Measurements from ENCODE around the gene RHOV. TPM values are rescaled to one million over a fixed set of nuclear protein-coding genes. Genes with fewer than 3 reads are reported as not detected.

Gene RHOV
- total RNA-seq, 1 donor from 2014 or later, result 0.61 TPM

DNA sequence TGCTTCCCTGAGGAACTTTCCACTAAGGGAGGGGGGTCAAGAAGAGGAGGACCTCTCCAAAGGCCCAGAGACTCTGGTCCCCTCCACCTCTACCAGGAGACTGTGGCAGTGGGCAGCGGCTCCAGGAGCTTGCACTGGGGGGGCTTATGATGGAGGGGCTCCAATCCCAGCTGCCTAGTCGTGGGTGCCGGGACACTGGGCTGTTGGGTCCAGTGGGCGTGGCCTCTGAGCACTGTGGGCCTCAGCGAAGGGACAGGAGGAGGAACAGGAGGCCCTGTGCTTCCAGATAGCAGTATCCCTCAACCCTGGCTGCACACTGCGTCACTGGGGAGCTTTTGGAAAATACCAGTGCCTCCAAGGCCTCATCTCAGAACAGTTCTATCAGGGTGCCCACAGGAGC is 41.6 kb upstream of the RHOV start:
- Mint-ChIP-seq H3K27ac (ENCODE audit: unreplicated experiment) (no peak overlapping the region), H3K36me3 (ENCODE audit: low read depth, unreplicated experiment) (peaks cover 2% of the 10 kb centered on the region), H3K4me1 (ENCODE audit: low read depth, unreplicated experiment) (peaks cover 3% of the 10 kb centered on the region), H3K27me3 (ENCODE audit: low read depth, unreplicated experiment) (peaks cover 34% of the 10 kb centered on the region), H3K9me3 (ENCODE audit: unreplicated experiment) (no peaks in the 10 kb centered on the region), H3K4me3 (ENCODE audit: unreplicated experiment) (no peak overlapping the region)
- Histone ChIP-seq H3K79me2 (ENCODE audit: insufficient read depth, low read length) (no peaks in the 10 kb centered on the region), H3K27ac (ENCODE audit: low read depth, low read length) (no peak overlapping the region), H2AFZ (ENCODE audit: low read depth, low read length) (no peak overlapping the region), H3K36me3 (ENCODE audit: insufficient read depth, low read length) (no peaks in the 10 kb centered on the region), H3K4me1 (ENCODE audit: insufficient read depth, low read length) (peaks cover 12% of the 10 kb centered on the region), H3K4me2 (ENCODE audit: low read length) (no peak overlapping the region), H3K27me3 (ENCODE audit: insufficient read depth, low read length) (no peaks in the 10 kb centered on the region), H3K9ac (ENCODE audit: low read length) (no peak overlapping the region), H3K4me3 (ENCODE audit: insufficient read depth, low read depth, low read length) (no peak overlapping the region), H3K9me3 (ENCODE audit: insufficient read depth, low read depth, low read length) (no peaks in the 10 kb centered on the region), H4K20me1 (ENCODE audit: insufficient read depth, low read length) (no peaks in the 10 kb centered on the region)
- FAIRE-seq (no peak), DNase-seq (ENCODE audit: low read depth) (no peak)
- TF ChIP-seq, protein P1, sequence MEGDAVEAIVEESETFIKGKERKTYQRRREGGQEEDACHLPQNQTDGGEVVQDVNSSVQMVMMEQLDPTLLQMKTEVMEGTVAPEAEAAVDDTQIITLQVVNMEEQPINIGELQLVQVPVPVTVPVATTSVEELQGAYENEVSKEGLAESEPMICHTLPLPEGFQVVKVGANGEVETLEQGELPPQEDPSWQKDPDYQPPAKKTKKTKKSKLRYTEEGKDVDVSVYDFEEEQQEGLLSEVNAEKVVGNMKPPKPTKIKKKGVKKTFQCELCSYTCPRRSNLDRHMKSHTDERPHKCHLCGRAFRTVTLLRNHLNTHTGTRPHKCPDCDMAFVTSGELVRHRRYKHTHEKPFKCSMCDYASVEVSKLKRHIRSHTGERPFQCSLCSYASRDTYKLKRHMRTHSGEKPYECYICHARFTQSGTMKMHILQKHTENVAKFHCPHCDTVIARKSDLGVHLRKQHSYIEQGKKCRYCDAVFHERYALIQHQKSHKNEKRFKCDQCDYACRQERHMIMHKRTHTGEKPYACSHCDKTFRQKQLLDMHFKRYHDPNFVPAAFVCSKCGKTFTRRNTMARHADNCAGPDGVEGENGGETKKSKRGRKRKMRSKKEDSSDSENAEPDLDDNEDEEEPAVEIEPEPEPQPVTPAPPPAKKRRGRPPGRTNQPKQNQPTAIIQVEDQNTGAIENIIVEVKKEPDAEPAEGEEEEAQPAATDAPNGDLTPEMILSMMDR (IDR thresholded peaks at IDR 0.05; ENCODE audit: insufficient read depth, low read depth, low read length), result no peak
- TF ChIP-seq EZH2 (IDR thresholded peaks at IDR 0.05; ENCODE audit: insufficient read depth, low read length), result no peak

DNA sequence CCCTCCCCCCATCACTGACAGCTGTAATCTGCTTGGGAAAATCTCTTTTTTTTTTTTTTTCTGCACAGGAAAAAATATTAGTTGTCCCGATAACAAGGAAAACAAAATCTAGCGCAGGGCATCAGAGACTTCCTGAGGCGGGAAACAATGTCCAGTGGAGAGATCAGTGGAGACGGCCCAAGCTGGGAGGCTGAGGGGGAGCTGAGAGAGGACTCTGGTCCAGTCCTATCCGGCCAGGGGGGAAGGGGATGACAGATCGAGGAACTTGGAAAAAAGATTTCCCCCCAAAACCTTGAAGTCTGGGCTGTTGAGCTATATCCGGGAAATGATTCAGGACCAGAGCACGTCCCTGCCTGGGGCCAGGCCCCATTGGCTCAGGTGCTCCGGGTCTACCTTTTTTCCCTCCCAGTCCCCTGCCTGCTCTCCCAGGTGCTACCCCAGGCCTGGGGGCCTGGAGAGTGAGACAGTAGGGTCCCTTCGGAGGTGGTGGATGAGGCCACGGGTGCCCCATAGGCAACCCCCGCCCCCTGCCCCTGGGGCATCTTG is 41.2 kb upstream of the RHOV start:
- no peak overlapping the region for H3K4me3 ChIP-seq (ENCODE audit: insufficient read depth, low read depth, low read length)
- peak overlapping the region; percentile 75 for H3K27ac Mint-ChIP-seq (ENCODE audit: unreplicated experiment)
- FAIRE-seq, result no peak
- H3K27me3 Mint-ChIP-seq (ENCODE audit: low read depth, unreplicated experiment), result peaks cover 30% of the 10 kb centered on the region
- H4K20me1 ChIP-seq (ENCODE audit: insufficient read depth, low read length), result no peaks in the 10 kb centered on the region
- TF ChIP-seq, protein P1 (IDR thresholded peaks at IDR 0.05; ENCODE audit: insufficient read depth, low read depth, low read length), result no peak
- TF ChIP-seq EZH2 (IDR thresholded peaks at IDR 0.05; ENCODE audit: insufficient read depth, low read length), result no peak
- peaks cover 2% of the 10 kb centered on the region for H3K36me3 Mint-ChIP-seq (ENCODE audit: low read depth, unreplicated experiment)
- no peak overlapping the region for H3K4me3 Mint-ChIP-seq (ENCODE audit: unreplicated experiment)
- peaks cover 12% of the 10 kb centered on the region for H3K4me1 ChIP-seq (ENCODE audit: insufficient read depth, low read length)
- H3K4me2 ChIP-seq (ENCODE audit: low read length), result no peak overlapping the region
- peaks cover 3% of the 10 kb centered on the region for H3K4me1 Mint-ChIP-seq (ENCODE audit: low read depth, unreplicated experiment)
- H3K79me2 ChIP-seq (ENCODE audit: insufficient read depth, low read length), result no peaks in the 10 kb centered on the region
- no peaks in the 10 kb centered on the region for H3K27me3 ChIP-seq (ENCODE audit: insufficient read depth, low read length)
- H3K9me3 ChIP-seq (ENCODE audit: insufficient read depth, low read depth, low read length), result no peaks in the 10 kb centered on the region
- H3K36me3 ChIP-seq (ENCODE audit: insufficient read depth, low read length), result no peaks in the 10 kb centered on the region
- no peak overlapping the region for H2AFZ ChIP-seq (ENCODE audit: low read depth, low read length)
- no peaks in the 10 kb centered on the region for H3K9me3 Mint-ChIP-seq (ENCODE audit: unreplicated experiment)
- DNase-seq (ENCODE audit: low read depth), result no peak
- no peak overlapping the region for H3K9ac ChIP-seq (ENCODE audit: low read length)
- no peak overlapping the region for H3K27ac ChIP-seq (ENCODE audit: low read depth, low read length)

DNA sequence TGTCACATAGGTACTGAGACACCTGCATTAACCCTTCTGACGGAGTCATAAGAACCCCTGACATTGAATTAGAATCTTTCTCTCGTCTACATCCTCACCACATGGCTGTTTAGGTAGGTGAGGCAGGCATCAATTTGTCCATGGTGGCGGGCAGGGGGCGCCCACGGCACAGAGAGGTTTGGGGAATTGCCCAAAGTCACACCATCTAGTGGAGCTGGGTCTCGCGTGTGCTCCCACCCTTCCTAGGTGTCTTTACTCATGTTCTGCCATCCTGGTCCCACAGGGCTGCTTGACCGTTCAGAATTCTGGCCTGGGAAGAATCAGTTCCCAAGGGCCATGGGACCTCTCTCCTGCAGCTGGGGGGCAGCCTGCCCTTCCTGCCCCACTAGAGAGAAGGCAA is 40.5 kb upstream of the RHOV start:
- DNase-seq (ENCODE audit: low read depth) (no peak), FAIRE-seq (no peak)
- Histone ChIP-seq H3K27me3 (ENCODE audit: insufficient read depth, low read length) (no peaks in the 10 kb centered on the region), H3K36me3 (ENCODE audit: insufficient read depth, low read length) (no peaks in the 10 kb centered on the region), H3K4me2 (ENCODE audit: low read length) (no peak overlapping the region), H3K9me3 (ENCODE audit: insufficient read depth, low read depth, low read length) (no peaks in the 10 kb centered on the region), H3K4me1 (ENCODE audit: insufficient read depth, low read length) (peaks cover 12% of the 10 kb centered on the region), H2AFZ (ENCODE audit: low read depth, low read length) (no peak overlapping the region), H3K9ac (ENCODE audit: low read length) (no peak overlapping the region), H3K27ac (ENCODE audit: low read depth, low read length) (no peak overlapping the region), H3K79me2 (ENCODE audit: insufficient read depth, low read length) (no peaks in the 10 kb centered on the region), H4K20me1 (ENCODE audit: insufficient read depth, low read length) (no peaks in the 10 kb centered on the region), H3K4me3 (ENCODE audit: insufficient read depth, low read depth, low read length) (no peak overlapping the region)
- Mint-ChIP-seq H3K4me1 (ENCODE audit: low read depth, unreplicated experiment) (peaks cover 3% of the 10 kb centered on the region), H3K27me3 (ENCODE audit: low read depth, unreplicated experiment) (peaks cover 32% of the 10 kb centered on the region), H3K4me3 (ENCODE audit: unreplicated experiment) (no peak overlapping the region), H3K27ac (ENCODE audit: unreplicated experiment) (no peak overlapping the region), H3K9me3 (ENCODE audit: unreplicated experiment) (no peaks in the 10 kb centered on the region), H3K36me3 (ENCODE audit: low read depth, unreplicated experiment) (peaks cover 2% of the 10 kb centered on the region)
- TF ChIP-seq, protein P1 (IDR thresholded peaks at IDR 0.05; ENCODE audit: insufficient read depth, low read depth, low read length), result no peak
- TF ChIP-seq EZH2 (IDR thresholded peaks at IDR 0.05; ENCODE audit: insufficient read depth, low read length), result no peak

Measured in astrocyte (in vitro differentiated cells and primary cell).